ENCODE results near the gene SLC10A7. TPM values are rescaled to one million over a fixed set of nuclear protein-coding genes. Genes with fewer than 3 reads are reported as not detected.

SLC10A7 gene
- total and polyA plus RNA-seq, 2 donors (not counting 1 experiment from before 2014, with no cell fraction given): 5.7 to 18.3 TPM

- H3K27me3 ChIP-seq (replicated peaks in 1 of 4; ENCODE audit: control extremely low read depth in 1 of 4, control insufficient read depth in 3 of 4, insufficient read depth in 4 of 4, low read length in 3 of 4): peaks cover 0 to 5% (median 0%) of the 10 kb centered on the region in 4 experiments
- Mint-ChIP-seq H3K27me3 (peaks cover 2% of the 10 kb centered on the region), H3K4me1 (peaks cover 7% of the 10 kb centered on the region), H3K4me3 (no peak overlapping the region), H3K27ac (no peak overlapping the region), H3K9me3 (ENCODE audit: insufficient read depth) (no peaks in the 10 kb centered on the region)
- no peak overlapping the region for H3K4me3 ChIP-seq (ENCODE audit: control extremely low read depth in 1 of 5, extremely low read depth in 1 of 5, insufficient read depth in 1 of 5, low read depth in 2 of 5, low read length in 4 of 5)
- H4K20me1 ChIP-seq (ENCODE audit: control insufficient read depth, insufficient read depth, low read length, poor library complexity, severe bottlenecking): no peaks in the 10 kb centered on the region
- no peak overlapping the region for H3K27ac ChIP-seq (ENCODE audit: low read length in 2 of 2)
- H3K79me2 ChIP-seq (ENCODE audit: control insufficient read depth, insufficient read depth, low read length): no peaks in the 10 kb centered on the region
- peaks cover 0 to 2% (median 0%) of the 10 kb centered on the region in 3 donors for H3K9me3 ChIP-seq (ENCODE audit: control extremely low read depth in 1 of 3, control insufficient read depth in 2 of 3, insufficient read depth in 1 of 3, low read length in 2 of 3)
- no peak overlapping the region for H2AFZ ChIP-seq (ENCODE audit: insufficient read depth, low read depth, low read length, poor library complexity, severe bottlenecking)
- no peak overlapping the region for H3K9ac ChIP-seq (ENCODE audit: low read length)
- no peak for TF ChIP-seq EZH2 (IDR thresholded peaks at IDR 0.05; ENCODE audit: borderline replicate concordance, insufficient read depth, low read depth, low read length, poor library complexity, severe bottlenecking)
- TF ChIP-seq CTCF (IDR thresholded peaks at IDR 0.05): no peak
- H3K4me1 ChIP-seq (ENCODE audit: control insufficient read depth in 2 of 2, insufficient read depth in 2 of 2, low read length in 2 of 2): peaks cover 0 to 3% of the 10 kb centered on the region in 2 donors
- WGBS (ENCODE audit: insufficient coverage): 84% methylated on average over 4 of the region's 6 CpGs
- no peak overlapping the region for H3K4me2 ChIP-seq (replicated peaks; ENCODE audit: low read depth, low read length, poor library complexity, severe bottlenecking)
- intact Hi-C loops (cut with micrococcal nuclease): no loop called here
- DNase-seq: no peak
- no peaks in the 10 kb centered on the region for H3K36me3 ChIP-seq (replicated peaks in 1 of 2; ENCODE audit: control extremely low read depth in 1 of 2, control insufficient read depth in 1 of 2, extremely low read depth in 1 of 2, insufficient read depth in 2 of 2, low read length in 1 of 2)
- ChIA-PET POLR2A (no interaction called here), CTCF (no interaction called here)
- no peak for ATAC-seq (ENCODE audit: low read depth)
These were observed 284.6 kb downstream of the SLC10A7 start for GRCh38 chr4:146237092-146237491.

GRCh38 chr4:146236216-146236615, 285.5 kb downstream of the SLC10A7 start:
- no peaks in the 10 kb centered on the region for H3K27me3 Mint-ChIP-seq
- Histone ChIP-seq H3K4me3 (ENCODE audit: control extremely low read depth in 1 of 5, extremely low read depth in 1 of 5, insufficient read depth in 1 of 5, low read depth in 2 of 5, low read length in 4 of 5) (no peak overlapping the region), H3K27me3 (replicated peaks in 1 of 4; ENCODE audit: control extremely low read depth in 1 of 4, control insufficient read depth in 3 of 4, insufficient read depth in 4 of 4, low read length in 3 of 4) (peaks cover 0 to 5% (median 0%) of the 10 kb centered on the region in 4 experiments), H4K20me1 (ENCODE audit: control insufficient read depth, insufficient read depth, low read length, poor library complexity, severe bottlenecking) (no peaks in the 10 kb centered on the region), H3K9ac (ENCODE audit: low read length) (no peak overlapping the region), H3K4me1 (ENCODE audit: control insufficient read depth in 2 of 2, insufficient read depth in 2 of 2, low read length in 2 of 2) (no peaks in the 10 kb centered on the region), H3K4me2 (replicated peaks; ENCODE audit: low read depth, low read length, poor library complexity, severe bottlenecking) (no peak overlapping the region), H3K36me3 (replicated peaks in 1 of 2; ENCODE audit: control extremely low read depth in 1 of 2, control insufficient read depth in 1 of 2, extremely low read depth in 1 of 2, insufficient read depth in 2 of 2, low read length in 1 of 2) (no peaks in the 10 kb centered on the region), H3K79me2 (ENCODE audit: control insufficient read depth, insufficient read depth, low read length) (no peaks in the 10 kb centered on the region), H3K27ac (ENCODE audit: low read length in 2 of 2) (no peak overlapping the region), H2AFZ (ENCODE audit: insufficient read depth, low read depth, low read length, poor library complexity, severe bottlenecking) (no peak overlapping the region), H3K9me3 (ENCODE audit: control extremely low read depth in 1 of 3, control insufficient read depth in 2 of 3, insufficient read depth in 1 of 3, low read length in 2 of 3) (peaks cover 0 to 3% (median 0%) of the 10 kb centered on the region in 3 donors)
- 100% methylated on average over 2 of the region's 5 CpGs for whole genome bisulfite sequencing (ENCODE audit: insufficient coverage)
- TF ChIP-seq EZH2 (IDR thresholded peaks at IDR 0.05; ENCODE audit: borderline replicate concordance, insufficient read depth, low read depth, low read length, poor library complexity, severe bottlenecking) (no peak), CTCF (IDR thresholded peaks at IDR 0.05) (no peak)
- ChIA-PET POLR2A (no interaction called here), CTCF (no interaction called here)
- H3K4me1 Mint-ChIP-seq: peaks cover 2% of the 10 kb centered on the region
- H3K9me3 Mint-ChIP-seq (ENCODE audit: insufficient read depth): no peaks in the 10 kb centered on the region
- no peak overlapping the region for H3K27ac Mint-ChIP-seq
- ATAC-seq (ENCODE audit: low read depth) (no peak), DNase-seq (no peak)
- no peak overlapping the region for H3K4me3 Mint-ChIP-seq
- intact Hi-C loops (cut with micrococcal nuclease): no loop called here

Measured in B cell (primary cell).